Measurements from ENCODE around the gene POLR3GL.

GRCh38 chr1:145974721-145975120 is 10.2 kb downstream of the POLR3GL start:
- TF ChIP-seq CTCF (IDR thresholded peaks at IDR 0.05; ENCODE audit: poor library complexity, severe bottlenecking) (no peak), TAF1 (IDR thresholded peaks at IDR 0.05; ENCODE audit: low read depth) (no peak), EZH2 (IDR thresholded peaks at IDR 0.05; ENCODE audit: borderline replicate concordance, insufficient read depth, low read length, poor library complexity, severe bottlenecking) (no peak), POLR2AphosphoS5 (IDR thresholded peaks at IDR 0.05) (no peak), RAD21 (conservative IDR thresholded peaks at IDR 0.05) (no peak), EP300 (conservative IDR thresholded peaks at IDR 0.05; ENCODE audit: poor library complexity, severe bottlenecking) (no peak)
